HepG2 (cell line): ENCODE data around the gene CES5A. TPM values are rescaled to one million over a fixed set of nuclear protein-coding genes. Genes with fewer than 3 reads are reported as not detected.

Source experiments
- CC2D1A ChIP-seq: sonication (generic); formaldehyde crosslinking; IDR thresholded peaks from 2 replicates; pipeline ENCODE4 v1.8.1; 2023; ENCODE audit warnings: mild to moderate bottlenecking, missing genetic modification reagents
- DPF2 ChIP-seq: sonication (generic); formaldehyde crosslinking; IDR thresholded peaks from 2 replicates; pipeline ENCODE4 v1.4.0; 2020; ENCODE audit warnings: mild to moderate bottlenecking, low read depth, missing genetic modification reagents, borderline replicate concordance
- FOXP4 ChIP-seq: sonication (generic); formaldehyde crosslinking; IDR thresholded peaks from 2 replicates; pipeline ENCODE4 v1.4.0; 2020; ENCODE audit warnings: missing genetic modification reagents
- HDAC6 ChIP-seq: fragments of 200-600 bp; sonication (generic); IDR thresholded peaks from 2 replicates; pipeline ENCODE4 v1.7.0; 2017; ENCODE audit warnings: mild to moderate bottlenecking, antibody characterized with exemption, low read length, low read depth
- HMG20A ChIP-seq: IDR thresholded peaks from 2 replicates; pipeline ENCODE4 v1.6.1; 2016; ENCODE audit warnings: borderline replicate concordance
- JDP2 ChIP-seq: sonication (generic); formaldehyde crosslinking; IDR thresholded peaks from 2 replicates; pipeline ENCODE4 v1.8.1; 2022; ENCODE audit warnings: missing genetic modification reagents, borderline replicate concordance
- KLF12 ChIP-seq: sonication (generic); formaldehyde crosslinking; IDR thresholded peaks from 2 replicates; pipeline ENCODE4 v1.4.0; 2020; ENCODE audit warnings: missing genetic modification reagents, borderline replicate concordance
- NFRKB ChIP-seq: fragments of 450-650 bp; IDR thresholded peaks from 2 replicates; pipeline ENCODE4 v1.6.1; 2017
- NONO ChIP-seq, 2 experiments: fragments of 450-650 bp in 1 of 2; sonication (generic) in 1 of 2; formaldehyde crosslinking in 1 of 2; IDR thresholded peaks in 1 of 2; conservative IDR thresholded peaks in 1 of 2; 2 replicates each; pipeline versions ENCODE4 v1.6.1 to v1.8.0; 2017 to 2022; ENCODE audit warnings: mild to moderate bottlenecking in 1 of 2, missing genetic modification reagents in 1 of 2, moderate library complexity in 1 of 2
- RAD21 ChIP-seq: fragments of 450-650 bp; formaldehyde crosslinking; IDR thresholded peaks from 2 replicates; pipeline ENCODE4 v1.5.0; 2020; ENCODE audit warnings: mild to moderate bottlenecking
- RERE ChIP-seq: IDR thresholded peaks from 2 replicates; pipeline ENCODE4 v1.6.1; 2016; ENCODE audit warnings: low read depth, missing genetic modification reagents, missing compliant biosample characterization
- THAP8 ChIP-seq: sonication (generic); formaldehyde crosslinking; IDR thresholded peaks from 2 replicates; pipeline ENCODE4 v1.5.1; 2020; ENCODE audit warnings: missing genetic modification reagents, mild to moderate bottlenecking, borderline replicate concordance
- U2AF1 ChIP-seq: fragments of 200-400 bp; formaldehyde crosslinking; optimal IDR thresholded peaks from 2 replicates; pipeline ENCODE3; 2017; ENCODE audit warnings: mild to moderate bottlenecking, low read depth, low read length
- XRCC5 ChIP-seq: fragments of 200-400 bp; formaldehyde crosslinking; optimal IDR thresholded peaks from 2 replicates; pipeline ENCODE3; 2017; ENCODE audit warnings: mild to moderate bottlenecking, low read length
- ZNF138 ChIP-seq: sonication (generic); formaldehyde crosslinking; IDR thresholded peaks from 2 replicates; pipeline ENCODE4 v1.5.0; 2020; ENCODE audit warnings: mild to moderate bottlenecking, low read depth, missing genetic modification reagents
- ZNF253 ChIP-seq: sonication (generic); formaldehyde crosslinking; IDR thresholded peaks from 2 replicates; pipeline ENCODE4 v1.8.0; 2022; ENCODE audit warnings: mild to moderate bottlenecking, missing genetic modification reagents, borderline replicate concordance
- ZNF816 ChIP-seq: sonication (generic); formaldehyde crosslinking; IDR thresholded peaks from 2 replicates; pipeline ENCODE4 v1.8.0; 2022; ENCODE audit warnings: missing genetic modification reagents, mild to moderate bottlenecking, borderline replicate concordance
- polyA plus RNA-seq, 8 experiments: library from polyadenylated mRNA; depleted of rRNA in 3 of 8; stranded (reverse) in 7 of 8; unstranded in 1 of 8; fragments of >200 nt; fragmentation: Illumina TruSeq in 4 of 8; extraction: Trizol in 4 of 8; gene quantifications; 2 replicates each; pipeline versions ENCODE4 v1.2.1 to v1.2.3, GENCODE V29; 2011 to 2016; ENCODE audit warnings: low read depth in 4 of 8, missing spikeins in 1 of 8, mixed read lengths in 1 of 8; ENCODE audit not compliant: insufficient read depth in 1 of 8
- total RNA-seq, 5 experiments: library from RNA; depleted of rRNA; stranded (reverse); fragments of >200 nt; fragmentation: Illumina TruSeq; extraction: Trizol; gene quantifications; 2 replicates each; pipeline ENCODE4 v1.2.3, GENCODE V29; 2016; ENCODE audit warnings: low read depth in 1 of 5
- TF ChIP-seq, protein P1 (sequence below): sonication (generic); formaldehyde crosslinking; IDR thresholded peaks from 2 replicates; pipeline ENCODE4 v1.5.0; 2020; ENCODE audit warnings: missing genetic modification reagents

The CES5A gene
- total and polyA plus RNA-seq, 2 of the 13 experiments (the other 11 are each of a cell fraction or from before 2014, with no cell fraction given): not detected

DNA sequence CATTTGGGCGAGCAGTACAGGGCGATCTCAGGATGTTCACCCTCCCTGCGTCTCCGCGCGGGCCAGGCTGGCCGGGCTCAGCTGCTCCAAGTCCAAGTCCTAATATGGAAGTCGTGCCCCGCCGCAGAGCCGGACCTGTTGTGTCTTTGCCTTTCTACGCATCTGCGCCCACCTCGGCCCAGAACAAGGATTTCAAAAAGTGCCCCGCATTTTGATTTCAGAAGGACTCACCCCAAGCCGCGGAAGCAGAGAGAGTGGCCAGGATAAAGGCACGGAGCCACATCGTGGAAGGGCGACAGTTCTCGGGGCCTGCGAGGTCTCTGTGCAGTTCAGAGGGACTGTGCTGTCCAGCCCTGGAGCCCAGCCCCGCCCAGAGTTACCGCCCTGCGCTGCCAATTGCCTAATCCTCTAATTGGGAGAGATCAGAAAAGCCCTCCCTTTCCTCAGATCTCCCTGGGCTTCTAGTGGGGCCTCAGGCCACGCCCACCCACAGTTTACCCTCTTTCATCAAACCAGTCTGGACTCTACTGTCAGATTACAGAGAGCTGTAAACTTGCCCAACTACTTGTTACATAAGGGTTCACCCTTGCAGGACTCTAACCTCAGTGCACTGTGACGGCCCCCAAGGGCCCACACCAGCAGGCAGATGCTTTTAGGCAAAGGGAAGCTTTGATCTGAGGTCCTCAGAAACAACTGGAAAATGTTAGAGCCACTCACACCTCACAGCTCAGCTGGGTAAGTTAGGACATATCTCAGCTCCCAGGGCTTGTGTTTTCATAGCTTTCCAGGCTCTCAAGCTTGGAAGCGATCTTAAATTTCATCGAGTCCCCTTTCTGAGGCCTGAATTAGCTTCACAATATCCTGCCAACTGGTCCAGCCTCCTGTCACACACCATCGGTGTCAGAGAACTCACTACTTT is 42.1 kb downstream of the CES5A start, which contains the start of gene CES1 (continued):
- TF ChIP-seq THAP8 (CRISPR knock-in tag) (peak; percentile 82; the same call in 1 of the 2 replicates), NONO (IDR thresholded peaks at IDR 0.05) (no peak), NONO (CRISPR knock-in tag; conservative IDR thresholded peaks at IDR 0.05) (no peak; the same call in 1 of the 2 replicates), HDAC6 (no peak), HMG20A (CRISPR knock-in tag) (peak; percentile 79), ZNF138 (CRISPR knock-in tag) (no peak), RAD21 (CRISPR knock-in tag) (0 out of 2 replicates have a peak, but pooled peaks have one; percentile 19), KLF12 (CRISPR knock-in tag) (no peak; the same call in 1 of the 2 replicates), JDP2 (CRISPR knock-in tag) (no peak), U2AF1 (no peak), CC2D1A (peak; percentile 84; the same call in 1 of the 2 replicates), DPF2 (CRISPR knock-in tag) (peak; percentile 72), ZNF253 (CRISPR knock-in tag) (0 out of 2 replicates have a peak, but pooled peaks have one; percentile 25), ZNF816 (no peak; the same call in 1 of the 2 replicates), FOXP4 (CRISPR knock-in tag) (peak; percentile 77), RERE (CRISPR knock-in tag) (peak; percentile 62; the same call in 1 of the 2 replicates), NFRKB (no peak), XRCC5 (no peak)
- TF ChIP-seq, protein P1, sequence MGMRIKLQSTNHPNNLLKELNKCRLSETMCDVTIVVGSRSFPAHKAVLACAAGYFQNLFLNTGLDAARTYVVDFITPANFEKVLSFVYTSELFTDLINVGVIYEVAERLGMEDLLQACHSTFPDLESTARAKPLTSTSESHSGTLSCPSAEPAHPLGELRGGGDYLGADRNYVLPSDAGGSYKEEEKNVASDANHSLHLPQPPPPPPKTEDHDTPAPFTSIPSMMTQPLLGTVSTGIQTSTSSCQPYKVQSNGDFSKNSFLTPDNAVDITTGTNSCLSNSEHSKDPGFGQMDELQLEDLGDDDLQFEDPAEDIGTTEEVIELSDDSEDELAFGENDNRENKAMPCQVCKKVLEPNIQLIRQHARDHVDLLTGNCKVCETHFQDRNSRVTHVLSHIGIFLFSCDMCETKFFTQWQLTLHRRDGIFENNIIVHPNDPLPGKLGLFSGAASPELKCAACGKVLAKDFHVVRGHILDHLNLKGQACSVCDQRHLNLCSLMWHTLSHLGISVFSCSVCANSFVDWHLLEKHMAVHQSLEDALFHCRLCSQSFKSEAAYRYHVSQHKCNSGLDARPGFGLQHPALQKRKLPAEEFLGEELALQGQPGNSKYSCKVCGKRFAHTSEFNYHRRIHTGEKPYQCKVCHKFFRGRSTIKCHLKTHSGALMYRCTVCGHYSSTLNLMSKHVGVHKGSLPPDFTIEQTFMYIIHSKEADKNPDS: no peak
